Measurements from ENCODE around the gene GRID2. TPM values are rescaled to one million over a fixed set of nuclear protein-coding genes. Genes with fewer than 3 reads are reported as not detected.

GRID2 gene
- total and polyA plus RNA-seq, 9 of the 15 experiments (the other 6 are each of a cell fraction or from before 2014, with no cell fraction given), result 0.04 TPM; not detected in 7

- ATAC-seq (no peak), FAIRE-seq (no peak), DNase-seq (ENCODE audit: extremely low read depth in 1 of 4, low spot score in 3 of 4) (no peak)
- H3K27me3 ChIP-seq (ENCODE audit: control insufficient read depth in 2 of 2, insufficient read depth in 2 of 2, low read length in 2 of 2), result no peaks in the 10 kb centered on the region
- H3K36me3 ChIP-seq (ENCODE audit: control insufficient read depth, insufficient read depth, low read length), result no peaks in the 10 kb centered on the region
- ChIA-PET CTCF (ENCODE audit: low intra/inter-chr PET ratio) (no interaction called here), POLR2A (no interaction called here)
- TF ChIP-seq U2AF1 (optimal IDR thresholded peaks at IDR 0.05; ENCODE audit: low read depth, low read length) (no peak), SFPQ (IDR thresholded peaks at IDR 0.05; ENCODE audit: low read depth, low read length) (no peak), RBM39 (optimal IDR thresholded peaks at IDR 0.05; ENCODE audit: low read depth, low read length) (no peak), TEAD2 (tag; IDR thresholded peaks at IDR 0.05) (no peak), FOXA3 (CRISPR knock-in tag; conservative IDR thresholded peaks at IDR 0.05 in 1 of 2, IDR thresholded peaks at IDR 0.05 in 1 of 2) (no peak), ZNF274 (IDR thresholded peaks at IDR 0.05; ENCODE audit: borderline replicate concordance, low read depth, low read length) (no peak), NR2C1 (IDR thresholded peaks at IDR 0.05) (no peak), NR2C1 (tag; IDR thresholded peaks at IDR 0.05) (no peak), MXD1 (CRISPR knock-in tag; IDR thresholded peaks at IDR 0.05; ENCODE audit: borderline replicate concordance, poor library complexity, severe bottlenecking) (no peak), KLF13 (tag; IDR thresholded peaks at IDR 0.05; ENCODE audit: borderline replicate concordance, low read depth) (no peak)
- H3K9me1 ChIP-seq (ENCODE audit: control insufficient read depth, insufficient read depth, low read length), result no peaks in the 10 kb centered on the region
- H4K20me1 ChIP-seq (replicated peaks; ENCODE audit: control insufficient read depth, insufficient read depth, low read length), result no peaks in the 10 kb centered on the region
- no peaks in the 10 kb centered on the region for H3K9me3 ChIP-seq (replicated peaks; ENCODE audit: control insufficient read depth, insufficient read depth, low read depth, low read length)
- H3K9ac ChIP-seq (ENCODE audit: insufficient read depth in 1 of 2, low read depth in 2 of 2, low read length in 2 of 2), result no peak overlapping the region
- H3K4me3 ChIP-seq, result no peak overlapping the region
- in situ Hi-C loops (cut with MboI), result no loop called here
- no TSS peak for BruUV-seq (replicated peaks)
- H3K4me2 ChIP-seq (ENCODE audit: insufficient read depth, low read length), result no peak overlapping the region
- H3K27ac ChIP-seq (ENCODE audit: extremely low read depth, low read depth, low read length), result no peak overlapping the region
- H3K4me1 ChIP-seq (replicated peaks in 1 of 2; ENCODE audit: control insufficient read depth in 2 of 2, insufficient read depth in 2 of 2, low read length in 2 of 2), result no peaks in the 10 kb centered on the region
- 0% methylated on average over 3 of the region's 3 CpGs for WGBS (ENCODE audit: insufficient coverage, low coverage, missing lambda C conversion rate)
- no peak overlapping the region for H2AFZ ChIP-seq (ENCODE audit: low read depth, low read length)
- intact Hi-C loops (cut with micrococcal nuclease), result no loop called here
- no peaks in the 10 kb centered on the region for H3K79me2 ChIP-seq (ENCODE audit: control insufficient read depth, insufficient read depth, low read length)
Observed at GRCh38 chr4:92825256-92825655, 521.5 kb downstream of the GRID2 start.
